Lung (tissue), 12 donors: Measurements from ENCODE around the gene ACBD6. TPM values are rescaled to one million over a fixed set of nuclear protein-coding genes. Genes with fewer than 3 reads are reported as not detected.

Source experiments
- ATAC-seq: fragments of 200-7000 bp; cut with Tn5 transposase; one replicate; pipeline ENCODE4 v1.9.1; 2020; ENCODE audit warnings: moderate number of reproducible peaks; ENCODE audit not compliant: insufficient read depth, low FRiP score
- DNase-seq, 3 donors: peaks; one replicate each; pipeline ENCODE4 v3.0.0-alpha.2; 2013 to 2017
- H3K27ac ChIP-seq, 2 donors: one replicate each; pipeline ENCODE4 v1.5.1; 2013; ENCODE audit warnings: mild to moderate bottlenecking in 2 of 2, moderate library complexity in 2 of 2, control low read depth in 1 of 2, inconsistent platforms in 1 of 2, low read depth in 1 of 2, low read length in 1 of 2
- H3K27me3 ChIP-seq, 3 donors: one replicate each; pipeline ENCODE4 v1.5.1; 2013; ENCODE audit warnings: low read length in 2 of 3; ENCODE audit not compliant: control insufficient read depth in 3 of 3, insufficient read depth in 3 of 3
- H3K36me3 ChIP-seq, 4 donors: one replicate each; pipeline ENCODE4 v1.5.1; 2013; ENCODE audit warnings: low read length in 4 of 4, mild to moderate bottlenecking in 1 of 4, moderate library complexity in 1 of 4; ENCODE audit not compliant: control insufficient read depth in 4 of 4, insufficient read depth in 4 of 4
- H3K4me1 ChIP-seq, 5 donors: one replicate each; pipeline ENCODE4 v1.5.1; 2013; ENCODE audit warnings: low read length in 5 of 5, mild to moderate bottlenecking in 2 of 5, moderate library complexity in 1 of 5; ENCODE audit not compliant: control insufficient read depth in 5 of 5, insufficient read depth in 5 of 5
- H3K4me3 ChIP-seq: one replicate; pipeline ENCODE4 v1.5.1; 2013; ENCODE audit warnings: mild to moderate bottlenecking, control low read depth, moderate library complexity
- H3K9ac ChIP-seq, 2 donors: one replicate each; pipeline ENCODE4 v1.5.1; 2013; ENCODE audit warnings: low read length in 2 of 2, control low read depth in 1 of 2; ENCODE audit not compliant: insufficient read depth in 1 of 2
- H3K9me3 ChIP-seq, 4 donors: one replicate each; pipeline ENCODE4 v1.5.1; 2013; ENCODE audit warnings: low read length in 3 of 4, mild to moderate bottlenecking in 1 of 4, moderate library complexity in 1 of 4; ENCODE audit not compliant: control insufficient read depth in 4 of 4, insufficient read depth in 3 of 4
- CTCF ChIP-seq: IDR thresholded peaks from 2 replicates; pipeline ENCODE4 v1.5.1; 2012; ENCODE audit warnings: mild to moderate bottlenecking; ENCODE audit errors: control extremely low read depth, extremely low read depth
- whole genome bisulfite sequencing, 2 donors: extraction: QIAGEN DNeasy Blood & Tissue Kit; methylation state at CpG; one replicate each; pipeline ENCODE4 v1.1.7; 2013; 5-methylcytosine and 5-hydroxymethylcytosine counted together
- polyA plus RNA-seq, 2 donors: library from polyadenylated mRNA; stranded (reverse); fragments of 200-250 nt; gene quantifications; one replicate each; pipeline ENCODE4 v1.2.1, GENCODE V29; 2013
- total RNA-seq, 2 donors: library from RNA; depleted of rRNA in 1 of 2; stranded (reverse); fragments of >200 nt in 1 of 2; gene quantifications; one replicate each; pipeline ENCODE4 v1.2.1, GENCODE V29; 2014 to 2021
- donor health status: control.
- donor health status: control.
- donor health status: Bipolar disorder and iron deficiency.
- donor health status: healthy.
- donor health status: DM: yes; HTN: yes; CAD: no.

ACBD6 gene
- total and polyA plus RNA-seq, 4 donors = 28.1 to 53.3 (median 41.1) TPM

DNA sequence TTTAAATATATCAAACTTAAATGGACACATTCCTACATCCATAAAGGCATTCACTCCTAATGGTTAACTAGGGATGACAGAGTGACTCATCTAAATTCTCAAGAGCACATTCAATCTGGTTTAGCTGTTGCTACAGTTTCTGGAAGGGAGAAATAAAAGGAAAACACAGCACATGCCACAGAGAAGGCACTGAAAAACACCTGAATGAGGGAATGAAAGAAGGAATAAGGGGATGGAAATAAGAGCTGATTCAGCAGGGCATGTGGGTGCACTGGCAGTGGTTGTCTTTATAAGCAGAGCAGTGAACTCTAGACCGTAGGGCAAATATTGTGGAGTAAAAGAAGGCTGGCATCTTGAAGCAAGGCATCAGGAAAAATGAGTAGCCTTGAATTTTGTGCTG lies 193.0 kb downstream of the ACBD6 start:
- no peak for ATAC-seq
- Histone ChIP-seq H3K4me3 (no peak overlapping the region), H3K9me3 (peaks cover 0 to 3% (median 0%) of the 10 kb centered on the region in 4 donors), H3K27ac (no peak overlapping the region), H3K27me3 (no peaks in the 10 kb centered on the region), H3K4me1 (no peaks in the 10 kb centered on the region), H3K36me3 (peaks cover 0 to 5% (median 2%) of the 10 kb centered on the region in 4 donors), H3K9ac (no peak overlapping the region)
- WGBS, 2 donors = 93 to 95% methylated on average over 1 of the region's 1 CpG
- no peak for DNase-seq
- no peak for TF ChIP-seq CTCF

DNA sequence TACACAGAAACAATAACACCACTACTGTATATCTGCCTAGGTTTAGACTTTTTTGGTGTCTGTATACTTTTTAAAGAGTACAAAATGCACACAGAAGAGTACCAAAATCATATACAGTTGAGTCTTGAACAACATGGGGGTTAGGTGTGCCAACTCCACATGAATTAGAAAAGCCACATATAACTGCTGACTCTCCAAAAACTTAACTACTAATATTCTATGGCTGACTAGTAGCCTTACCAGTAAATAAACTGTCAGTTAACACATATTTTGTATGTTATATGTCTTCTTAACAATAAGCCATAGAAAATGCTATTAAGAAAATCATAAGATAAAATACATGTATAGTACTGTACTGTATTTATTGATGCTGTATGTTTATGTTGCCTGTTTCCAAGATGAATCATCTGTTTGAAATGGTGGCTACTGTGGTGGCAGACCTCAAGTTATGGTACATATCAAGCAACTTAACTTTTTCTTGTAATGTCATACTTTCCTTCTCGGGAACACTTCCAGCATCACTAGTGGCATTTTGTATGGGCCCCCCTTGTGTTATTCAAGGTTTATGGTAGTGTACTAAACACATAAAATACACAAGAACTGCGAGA lies 201.1 kb downstream of the ACBD6 start:
- Histone ChIP-seq H3K9ac (no peak overlapping the region), H3K4me1 (peaks cover 0 to 2% (median 0%) of the 10 kb centered on the region in 5 donors), H3K27ac (no peak overlapping the region), H3K9me3 (peaks cover 0 to under 1% (median 0%) of the 10 kb centered on the region in 4 donors), H3K4me3 (no peak overlapping the region), H3K36me3 (peaks cover 0 to 2% (median 0%) of the 10 kb centered on the region in 4 donors), H3K27me3 (no peaks in the 10 kb centered on the region)
- no peak for TF ChIP-seq CTCF
- ATAC-seq = no peak
- DNase-seq = no peak
- 91 to 98% methylated on average over 2 of the region's 2 CpGs for WGBS, 2 donors

- Histone ChIP-seq H3K4me3 (no peak overlapping the region), H3K4me1 (peaks cover 0 to 2% (median 0%) of the 10 kb centered on the region in 5 donors), H3K9me3 (no peaks in the 10 kb centered on the region), H3K36me3 (peaks cover 0 to 3% (median 0%) of the 10 kb centered on the region in 4 donors), H3K27me3 (no peaks in the 10 kb centered on the region), H3K27ac (no peak overlapping the region), H3K9ac (no peak overlapping the region)
- DNase-seq = no peak
- TF ChIP-seq CTCF = no peak
- no peak for ATAC-seq
- 94 to 95% methylated on average over 7 of the region's 7 CpGs for WGBS, 2 donors
These were observed 202.7 kb downstream of the ACBD6 start for GRCh38 chr1:180299479-180300221.
